SK-N-SH treated with all-trans-retinoic acid at 6 μM for 48 hours (cell line): ENCODE measurements around the gene ZNF142.

Source experiments
- BACH2 ChIP-seq: fragments of 250-450 bp; sonication (Bioruptor Pico); IDR thresholded peaks from 2 replicates; pipeline ENCODE4 v1.9.0; 2021; ENCODE audit warnings: mild to moderate bottlenecking, borderline replicate concordance
- CREB5 ChIP-seq: fragments of 250-450 bp; sonication (Bioruptor Pico); IDR thresholded peaks from 2 replicates; pipeline ENCODE4 v1.5.1; 2020; ENCODE audit warnings: low read depth, mild to moderate bottlenecking, moderate library complexity
- ESRRG ChIP-seq: fragments of 250-450 bp; sonication (Bioruptor Pico); IDR thresholded peaks from 2 replicates; pipeline ENCODE4 v1.6.1; 2021; ENCODE audit warnings: mild to moderate bottlenecking
- RARB ChIP-seq: fragments of 250-450 bp; sonication (Bioruptor Pico); IDR thresholded peaks from 2 replicates; pipeline ENCODE4 v1.8.0; 2021; ENCODE audit warnings: mild to moderate bottlenecking, moderate library complexity
- TCF4 ChIP-seq: fragments of 250-450 bp; sonication (Bioruptor Pico); IDR thresholded peaks from 2 replicates; pipeline ENCODE4 v1.8.0; 2021; ENCODE audit warnings: mild to moderate bottlenecking, moderate library complexity, borderline replicate concordance
- ZFP30 ChIP-seq: fragments of 450-650 bp; formaldehyde crosslinking; IDR thresholded peaks from 2 replicates; pipeline ENCODE4 v1.5.0; 2022; ENCODE audit warnings: mild to moderate bottlenecking, moderate library complexity
- ZNF565 ChIP-seq: fragments of 450-650 bp; formaldehyde crosslinking; conservative IDR thresholded peaks from 2 replicates; pipeline ENCODE4 v1.5.0; 2020; ENCODE audit warnings: low read depth, mild to moderate bottlenecking, moderate library complexity
- ZNF70 ChIP-seq: fragments of 450-650 bp; formaldehyde crosslinking; IDR thresholded peaks from 2 replicates; pipeline ENCODE4 v1.5.0; 2020; ENCODE audit warnings: mild to moderate bottlenecking, moderate library complexity
- TF ChIP-seq, protein P1 (sequence below): fragments of 250-450 bp; sonication (Bioruptor Pico); IDR thresholded peaks from 2 replicates; pipeline ENCODE4 v1.5.0; 2020; ENCODE audit warnings: mild to moderate bottlenecking, moderate library complexity

DNA sequence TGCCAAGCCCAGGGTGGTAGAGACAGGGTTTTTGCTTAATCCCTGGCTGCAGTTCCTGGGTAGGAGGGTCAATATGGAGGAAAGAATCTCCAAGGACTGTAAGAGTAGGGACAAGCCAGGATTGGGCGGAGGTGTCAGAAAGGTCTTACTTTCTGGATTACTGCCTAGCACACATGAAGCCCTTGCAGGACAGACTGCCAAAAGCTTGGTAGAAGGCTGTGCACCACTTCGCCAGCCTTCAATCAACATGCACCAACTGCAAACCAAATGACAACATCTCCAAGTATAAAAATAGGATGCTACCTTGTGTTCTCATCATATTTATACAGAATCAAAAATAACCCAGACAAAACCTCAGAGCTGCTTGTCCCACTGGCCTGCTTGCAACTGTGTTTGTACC, 3.7 kb downstream of the ZNF142 start:
- no peak for TF ChIP-seq ZFP30 (CRISPR knock-in tag)
- TF ChIP-seq ZNF565 (CRISPR knock-in tag), result no peak
- TF ChIP-seq CREB5 (CRISPR knock-in tag), result no peak
- TF ChIP-seq, protein P1, sequence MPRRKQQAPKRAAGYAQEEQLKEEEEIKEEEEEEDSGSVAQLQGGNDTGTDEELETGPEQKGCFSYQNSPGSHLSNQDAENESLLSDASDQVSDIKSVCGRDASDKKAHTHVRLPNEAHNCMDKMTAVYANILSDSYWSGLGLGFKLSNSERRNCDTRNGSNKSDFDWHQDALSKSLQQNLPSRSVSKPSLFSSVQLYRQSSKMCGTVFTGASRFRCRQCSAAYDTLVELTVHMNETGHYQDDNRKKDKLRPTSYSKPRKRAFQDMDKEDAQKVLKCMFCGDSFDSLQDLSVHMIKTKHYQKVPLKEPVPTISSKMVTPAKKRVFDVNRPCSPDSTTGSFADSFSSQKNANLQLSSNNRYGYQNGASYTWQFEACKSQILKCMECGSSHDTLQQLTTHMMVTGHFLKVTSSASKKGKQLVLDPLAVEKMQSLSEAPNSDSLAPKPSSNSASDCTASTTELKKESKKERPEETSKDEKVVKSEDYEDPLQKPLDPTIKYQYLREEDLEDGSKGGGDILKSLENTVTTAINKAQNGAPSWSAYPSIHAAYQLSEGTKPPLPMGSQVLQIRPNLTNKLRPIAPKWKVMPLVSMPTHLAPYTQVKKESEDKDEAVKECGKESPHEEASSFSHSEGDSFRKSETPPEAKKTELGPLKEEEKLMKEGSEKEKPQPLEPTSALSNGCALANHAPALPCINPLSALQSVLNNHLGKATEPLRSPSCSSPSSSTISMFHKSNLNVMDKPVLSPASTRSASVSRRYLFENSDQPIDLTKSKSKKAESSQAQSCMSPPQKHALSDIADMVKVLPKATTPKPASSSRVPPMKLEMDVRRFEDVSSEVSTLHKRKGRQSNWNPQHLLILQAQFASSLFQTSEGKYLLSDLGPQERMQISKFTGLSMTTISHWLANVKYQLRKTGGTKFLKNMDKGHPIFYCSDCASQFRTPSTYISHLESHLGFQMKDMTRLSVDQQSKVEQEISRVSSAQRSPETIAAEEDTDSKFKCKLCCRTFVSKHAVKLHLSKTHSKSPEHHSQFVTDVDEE (CRISPR knock-in tag), result no peak
- no peak for TF ChIP-seq RARB (CRISPR knock-in tag)
- TF ChIP-seq TCF4 (CRISPR knock-in tag), result no peak
- no peak for TF ChIP-seq ESRRG (CRISPR knock-in tag)
- TF ChIP-seq BACH2 (CRISPR knock-in tag), result no peak
- TF ChIP-seq ZNF70 (CRISPR knock-in tag), result no peak
